ENCODE results near the gene NCCRP1. TPM values are rescaled to one million over a fixed set of nuclear protein-coding genes. Genes with fewer than 3 reads are reported as not detected.
"Not testable (repeated sequence)": the region's sequence is repeated elsewhere in the genome, so short reads cannot be mapped to it uniquely, and the experiment has no call there.

NCCRP1 gene
- total RNA-seq, 1 donor from 2014 or later, result not detected

GRCh38 chr19:39243741-39244140 is 47.0 kb downstream of the NCCRP1 start:
- intact Hi-C loops (cut with micrococcal nuclease), result not testable (repeated sequence)

- intact Hi-C loops (cut with micrococcal nuclease), result not testable (repeated sequence)
Measured at GRCh38 chr19:39244410-39245100, 47.8 kb downstream of the NCCRP1 start, which contains the start of gene IFNL3. TSS of gene IFNL3 (minus strand) at chr19:39245006. CDS start at chr19:39244967, 39 bp downstream.

DNA sequence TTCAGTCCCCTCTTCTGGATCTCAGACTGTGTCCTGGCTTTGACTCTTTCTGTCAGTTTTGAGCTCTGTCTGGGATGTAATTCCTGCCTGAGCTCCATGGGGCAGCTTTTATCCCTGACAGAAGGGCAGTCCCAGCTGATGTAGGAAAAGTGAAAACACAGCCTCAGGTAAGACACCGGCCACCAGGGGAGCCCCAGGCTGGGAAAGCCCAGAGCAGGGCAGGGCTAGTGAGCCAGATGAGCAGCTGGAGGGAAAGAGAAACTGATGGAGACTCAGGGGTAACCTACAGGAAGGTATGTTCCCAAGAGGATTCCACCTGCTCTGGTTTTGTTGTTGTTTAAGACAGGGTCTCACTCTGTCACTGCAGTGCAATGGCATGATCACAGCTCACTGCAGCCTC is 48.4 kb downstream of the NCCRP1 start:
- intact Hi-C loops (cut with micrococcal nuclease), result not testable (repeated sequence)

- intact Hi-C loops (cut with micrococcal nuclease), result no loop called here
Measured at GRCh38 chr19:39246951-39247669, 50.3 kb downstream of the NCCRP1 start.

DNA sequence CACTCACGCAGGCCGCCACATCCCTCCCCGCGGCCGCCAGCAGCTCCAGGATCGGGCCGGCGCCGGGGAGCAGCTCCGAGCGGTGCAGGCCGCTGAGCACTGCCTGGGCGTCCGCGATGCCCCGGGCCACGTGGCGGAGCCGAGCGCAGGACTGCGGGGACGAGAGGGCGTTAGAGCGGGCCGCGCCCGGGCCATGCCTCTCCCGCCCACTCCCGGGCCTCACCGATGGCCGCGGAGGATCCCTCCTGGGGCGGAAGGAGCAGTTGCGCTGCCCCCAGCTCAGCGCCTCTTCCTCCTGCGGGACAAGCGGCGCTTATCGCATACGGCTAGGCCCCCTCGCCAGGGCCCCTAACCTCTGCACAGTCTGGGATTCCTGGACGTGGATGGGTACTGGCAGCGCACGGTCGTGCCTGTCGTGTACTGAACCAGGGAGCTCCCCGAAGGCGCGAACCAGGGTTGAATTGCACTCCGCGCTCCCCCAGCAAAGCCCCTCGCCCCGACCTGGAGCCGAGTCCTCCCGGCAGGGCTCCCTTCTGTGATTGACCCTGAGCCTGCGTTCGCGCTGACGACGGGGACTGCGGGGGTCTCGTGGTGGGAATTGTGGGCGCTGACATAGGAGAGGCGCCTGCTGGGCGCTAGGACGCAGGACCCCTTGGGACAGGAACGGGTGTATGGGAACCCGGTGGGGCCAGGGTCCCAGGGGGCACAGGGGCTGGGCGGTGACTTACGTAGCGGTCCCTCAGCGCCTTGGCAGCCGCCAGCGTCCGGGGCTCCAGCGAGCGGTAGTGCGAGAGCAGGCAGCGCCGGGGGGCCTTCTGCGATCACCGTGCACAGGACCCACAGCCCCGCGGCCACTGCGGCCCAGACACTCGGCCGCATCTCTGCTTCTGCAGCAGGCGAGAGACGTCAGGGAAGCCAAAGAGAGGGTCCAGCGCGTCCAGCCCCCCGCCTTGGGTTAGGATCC is 51.2 kb downstream of the NCCRP1 start:
- intact Hi-C loops (cut with micrococcal nuclease), result no loop called here

DNA sequence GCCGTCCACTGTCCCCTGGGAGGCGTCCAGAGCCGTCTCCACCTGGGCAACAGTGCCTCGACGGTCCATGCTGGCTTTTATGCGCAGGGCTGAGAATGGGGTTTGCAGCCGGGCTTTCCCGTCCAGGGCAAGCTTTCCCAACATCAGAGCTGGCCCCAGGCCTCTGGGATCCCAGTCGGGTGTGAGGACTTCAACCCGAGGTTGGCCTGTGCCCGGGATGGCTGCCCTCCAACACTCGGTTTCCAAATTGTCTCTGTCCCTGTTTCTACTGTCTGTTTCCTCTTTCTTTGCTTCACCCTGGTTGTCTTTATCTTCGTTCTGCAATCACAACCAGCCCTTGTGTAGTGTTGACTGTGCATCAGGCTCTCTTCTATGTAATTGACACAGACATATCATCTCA is 52.0 kb downstream of the NCCRP1 start, which contains the start of gene IFNL4:
IFNL4 (minus strand) TSS at position 51 of the 400 bp plus-strand sequence.
- intact Hi-C loops (cut with micrococcal nuclease), result no loop called here

- intact Hi-C loops (cut with micrococcal nuclease), result no loop called here
Measured at GRCh38 chr19:39251081-39251480, 54.3 kb downstream of the NCCRP1 start.

Other genes starting within 250 kb of the NCCRP1 start
- 0.22 TPM in 1 of 2 replicates, not detected in the other for gene FBXO17, start 221.2 kb upstream of the NCCRP1 start, total RNA-seq
- not detected in 2 replicates for gene FBXO27, start 164.4 kb upstream of the NCCRP1 start, total RNA-seq
- gene ACP7, start 112.6 kb upstream of the NCCRP1 start, total RNA-seq, result not detected in 2 replicates
- 17.2 and 17.4 TPM in 2 replicates for gene PAK4, start 71.2 kb upstream of the NCCRP1 start, total RNA-seq
- not detected in 2 replicates for gene SYCN, start 7.3 kb downstream of the NCCRP1 start, total RNA-seq
- gene IFNL3, start 48.0 kb downstream of the NCCRP1 start, total RNA-seq, result not detected in 2 replicates
- not detected in 2 replicates for gene IFNL4, start 51.9 kb downstream of the NCCRP1 start, total RNA-seq
- not detected in 2 replicates for gene IFNL2, start 71.4 kb downstream of the NCCRP1 start, total RNA-seq
- gene IFNL1, start 99.4 kb downstream of the NCCRP1 start, total RNA-seq, result not detected in 2 replicates
- gene LRFN1, start 123.9 kb downstream of the NCCRP1 start, total RNA-seq, result 2.8 and 3.6 TPM in 2 replicates
- gene GMFG, start 139.1 kb downstream of the NCCRP1 start, total RNA-seq, result 508 and 516 TPM in 2 replicates
- gene SAMD4B, start 145.5 kb downstream of the NCCRP1 start, total RNA-seq, result 55.5 and 56.0 TPM in 2 replicates
- gene PAF1, start 194.1 kb downstream of the NCCRP1 start, total RNA-seq, result 42.7 and 44.2 TPM in 2 replicates
- 41.5 and 46.8 TPM in 2 replicates for gene MED29, start 194.4 kb downstream of the NCCRP1 start, total RNA-seq
- 74.5 and 80.1 TPM in 2 replicates for gene ZFP36, start 209.9 kb downstream of the NCCRP1 start, total RNA-seq
- 66.5 and 70.5 TPM in 2 replicates for gene PLEKHG2, start 215.7 kb downstream of the NCCRP1 start, total RNA-seq
- 1,962 and 2,021 TPM in 2 replicates for gene RPS16, start 239.0 kb downstream of the NCCRP1 start, total RNA-seq
- gene SUPT5H, start 248.6 kb downstream of the NCCRP1 start, total RNA-seq, result 172 and 181 TPM in 2 replicates